ENCODE results near the gene FAM20B. TPM values are rescaled to one million over a fixed set of nuclear protein-coding genes. Genes with fewer than 3 reads are reported as not detected.

FAM20B gene
- total RNA-seq, 1 experiment from 2014 or later, result 35.4 TPM

- Histone ChIP-seq H2AK5ac (ENCODE audit: insufficient read length, low read length) (no peak overlapping the region), H3K23me2 (ENCODE audit: insufficient read length, low read depth, low read length, poor library complexity, severe bottlenecking) (no peaks in the 10 kb centered on the region), H3K27ac (ENCODE audit: insufficient read length, low read depth, low read length) (no peak overlapping the region), H3K56ac (ENCODE audit: insufficient read length, low read depth, low read length) (no peak overlapping the region), H3K79me2 (ENCODE audit: insufficient read depth, low read length) (peaks cover 5% of the 10 kb centered on the region; the same call in 1 of the 2 replicates), H2BK20ac (ENCODE audit: low read depth, low read length, poor library complexity, severe bottlenecking) (no peak overlapping the region), H3K9me3 (ENCODE audit: control insufficient read depth, low read depth, low read length) (no peaks in the 10 kb centered on the region), H2BK120ac (ENCODE audit: low read depth, low read length, poor library complexity, severe bottlenecking) (no peak overlapping the region), H4K91ac (ENCODE audit: insufficient read length, low read depth, low read length) (no peak overlapping the region), H3K4ac (ENCODE audit: low read depth, low read length) (no peak overlapping the region), H3K79me1 (ENCODE audit: insufficient read depth, low read depth, low read length, poor library complexity, severe bottlenecking) (no peaks in the 10 kb centered on the region), H3K27me3 (ENCODE audit: insufficient read depth, low read length) (no peaks in the 10 kb centered on the region), H3K23ac (ENCODE audit: insufficient read length, low read depth, low read length) (no peak overlapping the region), H2BK5ac (ENCODE audit: insufficient read length, low read length) (no peak overlapping the region), H3K14ac (ENCODE audit: insufficient read depth, low read length) (no peak overlapping the region), H3K4me1 (ENCODE audit: insufficient read depth, low read length) (peaks cover 3% of the 10 kb centered on the region; the same call in 1 of the 2 replicates), H3K18ac (ENCODE audit: insufficient read length, low read depth, low read length) (no peak overlapping the region), H2AFZ (ENCODE audit: low read length) (no peak overlapping the region), H4K8ac (replicated peaks; ENCODE audit: insufficient read length, low read depth, low read length) (no peak overlapping the region), H2BK15ac (ENCODE audit: low read depth, low read length) (no peak overlapping the region), H2BK12ac (ENCODE audit: insufficient read length, low read depth, low read length) (no peak overlapping the region), H3K4me2 (ENCODE audit: insufficient read depth, insufficient read length, low read length) (no peak overlapping the region), H4K20me1 (ENCODE audit: control insufficient read depth, insufficient read depth, insufficient read length) (no peaks in the 10 kb centered on the region), H4K5ac (ENCODE audit: insufficient read length, low read depth, low read length) (no peak overlapping the region), H3T11ph (ENCODE audit: low read length) (no peak overlapping the region), H3K9ac (ENCODE audit: extremely low read depth, insufficient read length, low read length) (no peak overlapping the region)
- H3K9me3 Mint-ChIP-seq, result peaks cover 14 to 15% of the 10 kb centered on the region in 2 experiments; a peak in 4 of 5 replicates
- no peaks in the 10 kb centered on the region; the same call in 1 of the 2 replicates for H3K27me3 Mint-ChIP-seq (ENCODE audit: low read depth)
- peaks cover 11% of the 10 kb centered on the region in 2 experiments for H3K4me1 Mint-ChIP-seq
- no peak overlapping the region for H3K27ac Mint-ChIP-seq
- TF ChIP-seq, protein P1, sequence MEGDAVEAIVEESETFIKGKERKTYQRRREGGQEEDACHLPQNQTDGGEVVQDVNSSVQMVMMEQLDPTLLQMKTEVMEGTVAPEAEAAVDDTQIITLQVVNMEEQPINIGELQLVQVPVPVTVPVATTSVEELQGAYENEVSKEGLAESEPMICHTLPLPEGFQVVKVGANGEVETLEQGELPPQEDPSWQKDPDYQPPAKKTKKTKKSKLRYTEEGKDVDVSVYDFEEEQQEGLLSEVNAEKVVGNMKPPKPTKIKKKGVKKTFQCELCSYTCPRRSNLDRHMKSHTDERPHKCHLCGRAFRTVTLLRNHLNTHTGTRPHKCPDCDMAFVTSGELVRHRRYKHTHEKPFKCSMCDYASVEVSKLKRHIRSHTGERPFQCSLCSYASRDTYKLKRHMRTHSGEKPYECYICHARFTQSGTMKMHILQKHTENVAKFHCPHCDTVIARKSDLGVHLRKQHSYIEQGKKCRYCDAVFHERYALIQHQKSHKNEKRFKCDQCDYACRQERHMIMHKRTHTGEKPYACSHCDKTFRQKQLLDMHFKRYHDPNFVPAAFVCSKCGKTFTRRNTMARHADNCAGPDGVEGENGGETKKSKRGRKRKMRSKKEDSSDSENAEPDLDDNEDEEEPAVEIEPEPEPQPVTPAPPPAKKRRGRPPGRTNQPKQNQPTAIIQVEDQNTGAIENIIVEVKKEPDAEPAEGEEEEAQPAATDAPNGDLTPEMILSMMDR (conservative IDR thresholded peaks at IDR 0.05), result no peak
- H3K36me3 Mint-ChIP-seq (ENCODE audit: insufficient read depth in 1 of 3, low read depth in 3 of 3), result peaks cover 12 to 17% (median 13%) of the 10 kb centered on the region in 3 experiments; a peak in 5 of 7 replicates
- no peak overlapping the region for H3K4me3 Mint-ChIP-seq
- DNase-seq, result no peak
- no CpG with 5 or more reads among the region's 5 CpGs for WGBS (ENCODE audit: extremely low coverage, insufficient read length, low lambda C conversion rate)
Measured at GRCh38 chr1:179042700-179043099, 17.0 kb downstream of the FAM20B start.

All from H9 (cell line).